Muscle layer of colon (tissue), 2 donors: ENCODE data around the gene CLDN14.

Experiments
- H3K27ac ChIP-seq: one replicate; pipeline ENCODE4 v1.7.0; 2013; ENCODE audit warnings: low read depth, mild to moderate bottlenecking, low read length, moderate library complexity
- H3K27me3 ChIP-seq, 2 donors: one replicate each; pipeline ENCODE4 v1.7.0; 2013; ENCODE audit warnings: low read length in 2 of 2, mild to moderate bottlenecking in 2 of 2; ENCODE audit not compliant: insufficient read depth in 2 of 2, control insufficient read depth in 1 of 2
- H3K36me3 ChIP-seq: one replicate; pipeline ENCODE4 v1.7.0; 2013; ENCODE audit warnings: mild to moderate bottlenecking, low read length; ENCODE audit not compliant: insufficient read depth
- H3K4me1 ChIP-seq: one replicate; pipeline ENCODE4 v1.7.0; 2013; ENCODE audit warnings: mild to moderate bottlenecking, low read length; ENCODE audit not compliant: insufficient read depth
- H3K4me3 ChIP-seq, 2 donors: one replicate each; pipeline ENCODE4 v1.7.0; 2013; ENCODE audit warnings: low read length in 2 of 2, low read depth in 1 of 2, mild to moderate bottlenecking in 1 of 2, moderate library complexity in 1 of 2
- H3K9ac ChIP-seq: one replicate; pipeline ENCODE4 v1.7.0; 2013; ENCODE audit warnings: low read length
- H3K9me3 ChIP-seq: one replicate; pipeline ENCODE4 v1.7.0; 2013; ENCODE audit warnings: mild to moderate bottlenecking, low read length
- donor health status: abdominal sarcoma.
- donor health status: Adenocarcinoma of cecum.

Gene CLDN14

GRCh38 chr21:36465478-36465877, 14.4 kb downstream of the CLDN14 start:
- H3K9me3 ChIP-seq, result no peaks in the 10 kb centered on the region
- H3K4me3 ChIP-seq, result no peak overlapping the region
- no peaks in the 10 kb centered on the region for H3K4me1 ChIP-seq
- no peak overlapping the region for H3K27ac ChIP-seq
- no peak overlapping the region for H3K9ac ChIP-seq
- H3K36me3 ChIP-seq, result no peaks in the 10 kb centered on the region
- H3K27me3 ChIP-seq, result no peaks in the 10 kb centered on the region

GRCh38 chr21:36464590-36464989, 15.3 kb downstream of the CLDN14 start:
- H3K36me3 ChIP-seq, result no peaks in the 10 kb centered on the region
- no peak overlapping the region for H3K27ac ChIP-seq
- H3K27me3 ChIP-seq, result no peaks in the 10 kb centered on the region
- H3K9me3 ChIP-seq, result no peaks in the 10 kb centered on the region
- no peak overlapping the region for H3K4me3 ChIP-seq
- no peak overlapping the region for H3K9ac ChIP-seq
- H3K4me1 ChIP-seq, result no peaks in the 10 kb centered on the region

GRCh38 chr21:36463991-36464390, 15.9 kb downstream of the CLDN14 start:
- Histone ChIP-seq H3K9me3 (no peaks in the 10 kb centered on the region), H3K27me3 (no peaks in the 10 kb centered on the region), H3K4me3 (no peak overlapping the region), H3K4me1 (no peaks in the 10 kb centered on the region), H3K36me3 (no peaks in the 10 kb centered on the region), H3K9ac (no peak overlapping the region), H3K27ac (no peak overlapping the region)

- Histone ChIP-seq H3K27me3 (no peaks in the 10 kb centered on the region), H3K36me3 (no peaks in the 10 kb centered on the region), H3K9ac (no peak overlapping the region), H3K27ac (no peak overlapping the region), H3K4me3 (no peak overlapping the region), H3K9me3 (no peaks in the 10 kb centered on the region), H3K4me1 (no peaks in the 10 kb centered on the region)
These were observed 16.7 kb downstream of the CLDN14 start for GRCh38 chr21:36463204-36463603.

- no peaks in the 10 kb centered on the region for H3K4me1 ChIP-seq
- H3K27ac ChIP-seq, result no peak overlapping the region
- H3K4me3 ChIP-seq, result no peak overlapping the region
- H3K9ac ChIP-seq, result no peak overlapping the region
- no peaks in the 10 kb centered on the region for H3K27me3 ChIP-seq
- H3K36me3 ChIP-seq, result no peaks in the 10 kb centered on the region
- no peaks in the 10 kb centered on the region for H3K9me3 ChIP-seq
These were observed 17.9 kb downstream of the CLDN14 start for GRCh38 chr21:36461918-36462486.

GRCh38 chr21:36461277-36461917, 18.5 kb downstream of the CLDN14 start:
- H3K9ac ChIP-seq, result no peak overlapping the region
- H3K4me1 ChIP-seq, result no peaks in the 10 kb centered on the region
- H3K36me3 ChIP-seq, result no peaks in the 10 kb centered on the region
- no peaks in the 10 kb centered on the region for H3K9me3 ChIP-seq
- no peaks in the 10 kb centered on the region for H3K27me3 ChIP-seq
- no peak overlapping the region for H3K27ac ChIP-seq
- H3K4me3 ChIP-seq, result no peak overlapping the region

- no peaks in the 10 kb centered on the region for H3K4me1 ChIP-seq
- H3K9ac ChIP-seq, result no peak overlapping the region
- no peaks in the 10 kb centered on the region for H3K27me3 ChIP-seq
- no peak overlapping the region for H3K27ac ChIP-seq
- no peaks in the 10 kb centered on the region for H3K36me3 ChIP-seq
- H3K9me3 ChIP-seq, result no peaks in the 10 kb centered on the region
- H3K4me3 ChIP-seq, result no peak overlapping the region
These were observed 19.1 kb downstream of the CLDN14 start for GRCh38 chr21:36460866-36461265.

- Histone ChIP-seq H3K36me3 (no peaks in the 10 kb centered on the region), H3K27me3 (no peaks in the 10 kb centered on the region), H3K9me3 (no peaks in the 10 kb centered on the region), H3K9ac (no peak overlapping the region), H3K27ac (no peak overlapping the region), H3K4me3 (no peak overlapping the region), H3K4me1 (no peaks in the 10 kb centered on the region)
These were observed 20.8 kb downstream of the CLDN14 start for GRCh38 chr21:36459098-36459497.

GRCh38 chr21:36456729-36457414, 23.1 kb downstream of the CLDN14 start:
- no peaks in the 10 kb centered on the region for H3K36me3 ChIP-seq
- no peaks in the 10 kb centered on the region for H3K4me1 ChIP-seq
- no peak overlapping the region for H3K4me3 ChIP-seq
- no peaks in the 10 kb centered on the region for H3K9me3 ChIP-seq
- no peak overlapping the region for H3K9ac ChIP-seq
- H3K27ac ChIP-seq, result no peak overlapping the region
- H3K27me3 ChIP-seq, result no peaks in the 10 kb centered on the region

- H3K27me3 ChIP-seq, result no peaks in the 10 kb centered on the region
- H3K9ac ChIP-seq, result no peak overlapping the region
- no peaks in the 10 kb centered on the region for H3K9me3 ChIP-seq
- H3K4me3 ChIP-seq, result no peak overlapping the region
- no peaks in the 10 kb centered on the region for H3K36me3 ChIP-seq
- no peaks in the 10 kb centered on the region for H3K4me1 ChIP-seq
- no peak overlapping the region for H3K27ac ChIP-seq
These were observed 25.2 kb downstream of the CLDN14 start for GRCh38 chr21:36454706-36455105.

GRCh38 chr21:36454093-36454531, 25.8 kb downstream of the CLDN14 start:
- H3K27ac ChIP-seq, result no peak overlapping the region
- H3K4me1 ChIP-seq, result no peaks in the 10 kb centered on the region
- no peaks in the 10 kb centered on the region for H3K9me3 ChIP-seq
- H3K4me3 ChIP-seq, result no peak overlapping the region
- H3K36me3 ChIP-seq, result no peaks in the 10 kb centered on the region
- no peaks in the 10 kb centered on the region for H3K27me3 ChIP-seq
- H3K9ac ChIP-seq, result no peak overlapping the region
